Activated T-cell treated with anti-CD3 and anti-CD28 coated beads for 1 hour (primary cell): ENCODE results near the gene MPP2.
"Not testable (repeated sequence)": the region's sequence is repeated elsewhere in the genome, so short reads cannot be mapped to it uniquely, and the experiment has no call there.

Experiments used
- DNase-seq: peaks from one replicate; pipeline ENCODE4 v3.0.0-alpha.2; 2020; ENCODE audit warnings: low read depth

The MPP2 gene

DNA sequence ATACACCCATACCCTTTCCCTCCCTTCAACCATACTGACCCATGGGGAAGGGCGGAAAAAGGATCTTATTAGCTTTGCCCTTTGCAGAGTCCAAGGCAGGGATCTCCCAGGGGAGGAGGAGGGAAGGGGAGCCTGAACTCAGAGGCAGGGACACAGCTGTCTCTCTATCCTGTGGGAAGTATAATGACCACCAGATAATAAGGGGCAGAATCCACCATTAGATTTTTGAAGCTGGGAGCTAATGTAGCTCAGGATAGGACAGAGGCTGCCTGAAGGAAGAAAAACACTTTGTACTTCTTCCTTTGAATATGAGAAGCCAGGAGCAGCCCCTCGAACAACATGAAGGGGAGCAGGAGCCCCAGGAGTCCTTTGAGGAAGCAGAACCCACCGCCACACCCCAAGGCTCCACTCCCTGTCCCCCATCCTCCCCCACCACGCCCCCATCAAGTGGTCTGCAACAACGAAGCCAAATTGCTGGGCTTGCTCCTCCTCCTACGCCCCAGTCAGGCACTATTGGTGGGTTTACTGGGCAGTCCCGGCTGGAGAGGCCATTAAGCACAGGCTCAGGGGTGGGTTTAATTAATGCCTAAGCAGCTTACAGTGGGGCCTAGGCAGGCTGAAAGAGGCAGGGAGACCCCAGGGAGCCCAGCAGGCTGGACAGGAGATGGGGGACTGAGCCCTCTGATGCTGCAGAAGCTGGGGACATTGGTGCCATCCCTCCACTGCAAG, 5.3 kb downstream of the MPP2 start:
- no peak for DNase-seq

DNA sequence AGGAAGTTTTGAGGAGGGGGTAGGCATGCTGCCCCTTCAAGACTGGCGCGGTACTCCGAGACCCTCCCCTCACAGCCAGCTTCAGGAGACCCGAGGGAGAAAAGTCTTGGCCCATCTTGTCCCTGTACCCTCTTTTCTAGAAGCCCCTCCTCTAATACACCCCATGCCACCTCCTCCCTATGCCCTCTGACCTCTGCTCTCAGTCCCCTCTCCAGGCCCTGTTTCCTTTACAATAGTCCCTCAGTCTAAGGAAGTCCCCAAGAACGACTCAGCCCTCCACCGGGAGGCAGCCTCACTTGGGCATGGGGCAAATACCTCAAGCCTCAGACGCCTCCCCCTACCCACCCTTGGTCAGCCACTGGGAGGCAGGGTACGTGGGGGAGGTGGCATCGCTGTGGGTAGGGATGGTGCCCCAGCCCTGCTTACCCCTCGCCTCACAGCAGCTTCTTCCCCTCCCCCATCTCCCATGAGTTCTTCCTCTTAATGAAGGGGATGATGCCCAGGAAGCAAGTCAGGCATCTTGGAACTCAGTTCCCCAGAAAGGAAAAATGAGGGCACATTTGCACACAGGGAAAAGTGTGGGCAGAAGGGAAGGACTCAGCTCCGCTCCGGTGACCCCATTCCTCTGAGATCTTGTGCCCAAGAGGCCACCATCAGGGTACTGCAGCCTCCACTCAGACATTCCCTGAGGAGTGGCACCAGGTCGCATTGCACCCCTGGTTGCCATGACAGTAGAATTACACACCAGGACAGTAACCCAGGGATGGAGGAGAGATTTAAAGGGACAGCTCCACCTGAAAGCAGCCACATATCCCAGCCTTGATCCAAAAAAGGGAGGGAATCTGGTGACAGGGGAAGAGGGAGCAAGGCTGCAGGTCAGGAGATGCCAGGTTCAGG, 6.2 kb downstream of the MPP2 start:
- no peak for DNase-seq

DNA sequence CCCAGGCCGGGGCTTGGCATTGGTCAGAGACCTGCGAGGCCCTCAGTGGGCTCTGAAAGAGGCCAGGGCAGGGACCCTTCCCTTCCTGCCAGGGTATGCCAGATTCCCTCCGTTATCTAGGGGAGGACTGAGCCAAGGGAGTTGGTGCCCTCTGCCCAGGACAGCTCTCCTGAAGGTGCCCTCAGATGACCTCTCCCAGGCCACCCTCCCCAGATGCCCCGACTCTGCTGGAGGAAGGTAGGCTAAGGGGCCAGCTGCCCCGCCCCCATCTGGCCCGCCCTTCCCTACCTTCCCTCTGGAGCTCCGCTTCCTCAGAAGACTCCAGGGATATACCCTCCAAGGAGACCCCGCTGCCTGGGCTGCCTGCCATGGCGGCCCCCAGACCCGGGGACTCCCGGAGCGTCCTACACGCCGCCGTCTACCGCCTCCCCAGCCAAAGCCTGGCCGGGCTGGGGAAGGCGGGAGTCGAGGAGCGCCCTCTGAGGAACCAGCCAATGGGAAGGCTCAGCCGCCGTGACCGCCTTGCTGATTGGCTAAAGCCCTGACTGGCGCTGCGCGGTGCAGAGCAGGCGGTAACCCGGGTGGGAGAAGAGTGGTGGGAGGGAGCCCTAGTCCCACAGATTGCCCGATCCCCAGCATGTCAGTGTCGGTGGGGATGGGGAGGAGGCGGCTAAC, 7.0 kb downstream of the MPP2 start:
- DNase-seq, result peak; percentile 72

DNA sequence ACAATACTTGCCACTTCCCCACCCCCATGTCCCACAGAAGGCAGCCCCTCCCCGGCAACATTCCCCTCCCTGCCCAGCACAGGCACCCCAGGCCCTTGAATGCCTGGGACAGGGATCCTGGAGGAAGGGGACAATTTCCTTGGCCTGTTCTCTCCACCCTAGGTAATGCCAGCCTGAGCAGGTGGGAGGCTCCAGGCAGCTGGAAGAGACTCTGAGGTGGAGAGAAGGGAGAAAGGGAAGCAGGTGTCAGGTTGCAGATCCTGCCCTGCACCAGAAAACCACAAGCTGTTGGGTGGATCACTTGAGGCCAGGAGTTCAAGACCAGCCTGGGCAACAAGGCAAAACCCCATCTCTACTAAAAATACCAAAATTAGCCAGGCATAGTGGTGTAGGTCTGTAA, 8.9 kb downstream of the MPP2 start:
- no peak for DNase-seq

DNA sequence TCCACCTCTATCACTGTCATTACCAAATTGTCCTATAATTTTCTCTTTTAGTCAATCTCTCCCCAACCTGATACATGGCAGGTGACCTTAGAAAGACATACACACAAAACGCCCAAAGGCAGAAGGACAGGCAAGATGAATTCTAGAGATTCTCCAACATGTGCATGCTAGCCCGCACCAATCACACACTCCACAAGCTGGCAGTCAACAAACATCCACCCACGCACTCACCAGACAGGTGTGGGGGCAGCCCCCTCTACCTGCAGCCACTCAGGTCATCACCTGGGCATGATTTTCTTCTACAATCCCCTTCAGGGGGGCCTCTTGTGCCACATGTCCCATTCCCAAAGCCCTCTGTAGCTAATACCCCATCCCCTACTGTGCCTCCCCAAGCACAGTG, 9.5 kb downstream of the MPP2 start:
- no peak for DNase-seq

DNA sequence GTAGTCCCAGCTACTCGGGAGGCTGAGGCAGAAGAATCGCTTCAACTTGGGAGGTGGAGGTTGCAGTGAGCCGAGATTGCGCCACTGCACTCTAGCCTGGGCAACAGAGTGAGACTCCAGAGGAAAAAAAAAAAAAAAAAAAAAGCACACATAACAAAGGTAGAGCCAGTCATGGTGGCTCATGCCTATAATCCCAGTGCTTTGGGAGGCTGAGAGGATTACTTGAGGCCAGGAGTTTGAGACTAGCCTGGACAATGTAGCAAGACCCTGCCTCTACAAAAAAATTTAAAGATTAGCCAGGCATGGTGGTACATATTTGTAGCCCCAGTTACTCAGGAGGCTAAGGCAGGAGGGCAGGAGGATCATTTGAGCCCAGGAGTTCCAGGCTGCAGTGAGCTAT, 12.8 kb downstream of the MPP2 start:
- not testable (repeated sequence) for DNase-seq

DNA sequence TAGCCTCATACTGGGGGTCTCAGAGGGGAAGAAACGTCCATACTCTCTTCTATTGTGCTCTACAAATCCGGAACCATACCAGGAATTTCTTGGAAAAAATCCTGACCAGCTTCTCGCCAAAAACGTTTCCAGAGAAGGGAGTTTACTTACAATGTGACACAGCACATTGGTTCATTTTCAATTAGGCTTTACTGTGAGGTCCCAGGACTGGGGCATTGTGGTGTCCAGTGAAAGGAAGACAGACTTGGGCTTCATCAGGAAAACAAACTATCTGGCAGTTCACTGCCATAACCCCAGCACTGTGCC, 14.7 kb downstream of the MPP2 start:
- no peak for DNase-seq

DNA sequence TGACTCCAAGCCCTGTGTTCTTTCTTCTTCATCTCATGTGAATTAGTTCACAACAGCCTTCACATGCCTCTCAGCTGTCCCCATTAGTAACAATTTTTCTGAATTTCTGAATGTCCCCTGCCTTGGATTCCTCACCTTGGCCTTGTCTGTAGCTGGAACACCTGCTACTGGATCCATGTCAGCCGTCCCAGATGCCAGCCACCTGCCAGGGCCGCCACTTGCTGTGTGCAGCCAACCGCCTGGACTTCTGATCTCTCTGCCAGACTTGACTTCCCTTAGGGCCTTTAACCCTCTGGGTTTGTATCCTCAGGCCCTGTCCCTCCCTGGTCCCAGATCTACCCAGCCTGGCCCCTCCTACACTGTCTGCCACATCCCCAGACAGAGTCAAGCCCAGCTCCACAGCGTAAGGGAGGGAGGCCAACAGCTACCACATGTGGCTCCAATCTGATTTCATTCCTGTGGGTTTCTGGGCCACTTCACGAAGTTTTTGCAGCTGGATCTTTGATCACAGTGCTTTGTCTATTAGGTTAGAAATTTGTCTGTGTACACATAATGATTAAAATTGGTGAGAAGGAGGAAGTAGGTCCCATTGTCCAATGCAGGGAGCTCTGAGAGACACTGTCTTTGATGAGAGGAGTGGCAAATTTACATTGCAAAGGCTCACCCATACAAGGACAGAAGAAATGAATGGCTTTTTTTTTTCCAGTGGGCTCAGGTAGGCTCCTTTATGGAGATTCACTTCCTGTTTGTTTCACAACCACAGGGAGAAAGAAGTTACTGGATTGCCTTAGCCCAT, 15.3 kb downstream of the MPP2 start:
- no peak for DNase-seq

DNA sequence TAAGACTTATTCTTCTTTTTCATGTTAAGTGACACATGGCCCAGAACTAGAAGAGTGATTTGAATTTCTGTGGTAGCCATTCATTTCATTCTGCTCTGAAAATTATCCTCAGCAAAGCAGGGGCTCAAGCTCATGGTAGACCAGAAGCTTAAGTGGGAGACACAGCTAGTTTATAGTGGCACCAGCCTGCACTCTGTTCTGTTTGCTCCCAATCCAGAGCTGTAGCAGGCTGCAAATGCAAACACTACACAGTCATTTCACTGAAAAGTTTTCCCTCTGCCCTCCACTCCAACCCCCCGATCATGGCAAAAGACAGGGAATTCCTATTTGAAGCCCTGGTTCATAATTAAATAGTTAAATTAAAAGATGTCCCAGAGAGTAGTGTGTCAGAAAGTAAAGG, 17.1 kb downstream of the MPP2 start:
- no peak for DNase-seq

DNA sequence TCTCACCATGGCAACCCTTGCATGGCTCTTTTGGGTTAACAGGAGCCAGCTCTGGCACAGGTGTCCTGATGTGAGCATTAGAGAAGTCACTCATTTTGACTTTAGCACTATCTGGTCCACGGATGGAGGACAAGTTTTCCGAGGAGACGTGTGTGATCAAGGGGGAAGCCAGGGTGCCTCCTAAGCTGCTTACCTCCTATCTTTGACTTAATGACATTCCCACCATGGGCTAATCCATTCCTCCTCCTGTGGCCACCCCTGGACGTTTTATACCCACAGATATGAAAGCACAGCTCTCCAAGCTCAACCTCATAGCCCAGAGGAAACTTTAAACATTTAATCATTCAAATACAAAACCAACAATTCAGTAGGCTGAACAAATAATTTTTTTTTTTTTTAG, 18.8 kb downstream of the MPP2 start:
- no peak for DNase-seq

DNA sequence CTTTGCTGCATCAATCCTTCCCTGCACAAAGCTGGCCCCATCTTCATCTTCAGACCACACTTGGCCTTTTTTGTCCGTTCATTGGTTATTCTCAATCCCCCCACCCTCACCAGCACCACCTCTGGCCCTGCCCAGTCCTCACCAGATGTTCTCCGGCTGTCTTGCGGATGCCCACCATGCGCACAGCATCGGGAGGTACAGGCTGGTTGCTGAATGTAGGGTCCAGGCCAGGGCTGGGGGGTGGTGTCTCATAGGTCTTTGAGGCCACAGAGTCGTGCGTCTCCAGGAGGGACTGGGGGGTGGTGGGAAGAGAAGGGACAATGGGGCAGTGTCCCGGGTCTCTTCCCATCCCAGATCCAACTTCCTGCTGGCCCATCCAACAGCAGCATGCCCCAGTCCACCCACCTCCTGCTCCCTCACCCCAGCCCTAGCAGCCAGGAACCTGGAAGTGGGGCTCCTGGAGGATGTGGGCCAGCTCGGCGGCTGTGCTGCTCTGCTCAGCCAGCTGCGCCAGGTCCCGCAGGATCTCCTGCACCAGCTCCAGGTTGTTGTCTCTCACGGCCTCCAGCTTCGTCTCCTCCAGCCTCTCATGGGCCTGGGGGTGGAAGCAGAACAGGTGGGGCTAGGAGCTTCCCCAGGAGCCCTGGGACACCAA, 24.4 kb downstream of the MPP2 start:
- no peak for DNase-seq

DNA sequence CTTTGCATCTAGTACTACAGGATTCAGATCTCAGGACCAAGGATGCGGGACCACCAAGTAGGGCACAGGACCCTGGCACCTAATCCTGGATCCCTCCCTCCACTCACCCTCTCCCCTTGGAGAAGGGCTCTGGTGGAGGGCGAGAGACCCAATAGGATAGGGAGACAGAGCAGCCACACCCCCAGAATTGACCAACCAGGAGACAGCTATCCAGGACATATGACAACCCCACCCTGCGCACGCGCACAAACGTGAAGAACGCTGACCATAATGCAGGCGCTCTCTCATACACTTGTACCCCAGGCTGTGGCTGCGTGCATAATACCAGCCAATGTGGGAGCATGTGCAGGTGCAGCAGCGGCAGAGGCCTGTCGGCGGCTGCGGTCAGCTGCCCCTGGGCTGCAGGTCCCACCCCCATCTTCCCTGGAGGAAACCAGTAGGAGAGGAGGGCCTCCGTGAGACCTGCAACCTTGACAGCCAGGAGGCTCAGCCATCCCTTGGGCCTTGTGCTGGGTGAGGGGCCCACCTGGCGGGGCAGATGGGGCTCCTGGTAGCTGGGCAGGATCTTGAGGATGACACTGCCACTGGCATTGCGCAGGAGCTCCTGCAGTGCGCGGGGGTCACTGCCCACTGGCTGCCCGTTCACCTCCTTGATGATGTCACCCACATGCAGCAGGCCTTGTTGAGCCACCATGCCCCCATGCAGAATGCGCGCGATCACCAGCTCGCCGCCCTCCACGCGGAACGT, 25.4 kb downstream of the MPP2 start:
- DNase-seq, result no peak

DNA sequence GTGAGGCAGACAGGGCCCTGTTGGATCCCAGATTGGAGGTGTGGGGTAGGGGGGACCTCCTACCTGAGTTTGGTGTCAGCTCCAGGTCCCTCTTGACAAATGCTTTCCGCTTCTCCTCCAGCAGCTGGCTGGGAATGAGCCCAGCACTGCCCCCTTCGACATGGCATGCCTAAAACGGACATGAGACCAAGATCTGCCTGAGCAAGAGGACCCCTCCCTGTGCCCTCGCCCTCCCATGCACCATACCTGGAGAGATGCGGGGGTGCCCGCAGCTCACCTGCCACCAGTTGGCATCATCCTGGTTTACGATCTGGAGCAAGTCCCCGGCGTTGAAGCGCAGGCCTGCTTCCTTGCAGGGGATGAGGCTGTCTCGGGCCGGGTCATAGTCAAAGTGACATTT, 26.2 kb downstream of the MPP2 start:
- no peak for DNase-seq

DNA sequence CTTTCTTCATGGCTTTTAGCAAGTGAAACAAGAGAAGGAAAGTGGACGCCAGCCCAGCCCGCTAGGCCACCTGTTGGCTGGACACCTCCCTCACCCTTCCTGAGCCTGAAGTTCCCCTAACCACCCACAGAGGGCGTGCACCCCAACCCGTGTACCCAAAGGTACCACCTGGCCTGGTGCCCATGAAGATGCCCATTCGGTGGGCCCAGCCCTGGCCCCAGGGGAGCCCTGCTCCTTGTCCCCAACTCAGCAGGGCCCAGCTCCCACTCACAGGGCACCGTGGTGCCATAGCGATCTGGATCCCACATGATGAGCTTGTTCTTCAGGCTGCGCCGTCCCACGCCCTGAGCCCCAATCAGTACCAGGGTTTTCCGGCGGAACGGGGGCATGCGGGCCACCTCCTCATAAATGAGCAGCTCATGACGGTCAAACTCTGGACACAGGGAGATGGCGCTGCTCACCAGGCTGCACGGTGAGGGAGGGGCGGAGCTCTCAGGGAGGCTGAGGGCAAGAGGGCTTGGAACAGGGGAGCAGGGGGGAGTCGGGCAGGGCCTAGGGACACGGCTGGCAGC, 26.8 kb downstream of the MPP2 start:
- peak; percentile 21 for DNase-seq

DNA sequence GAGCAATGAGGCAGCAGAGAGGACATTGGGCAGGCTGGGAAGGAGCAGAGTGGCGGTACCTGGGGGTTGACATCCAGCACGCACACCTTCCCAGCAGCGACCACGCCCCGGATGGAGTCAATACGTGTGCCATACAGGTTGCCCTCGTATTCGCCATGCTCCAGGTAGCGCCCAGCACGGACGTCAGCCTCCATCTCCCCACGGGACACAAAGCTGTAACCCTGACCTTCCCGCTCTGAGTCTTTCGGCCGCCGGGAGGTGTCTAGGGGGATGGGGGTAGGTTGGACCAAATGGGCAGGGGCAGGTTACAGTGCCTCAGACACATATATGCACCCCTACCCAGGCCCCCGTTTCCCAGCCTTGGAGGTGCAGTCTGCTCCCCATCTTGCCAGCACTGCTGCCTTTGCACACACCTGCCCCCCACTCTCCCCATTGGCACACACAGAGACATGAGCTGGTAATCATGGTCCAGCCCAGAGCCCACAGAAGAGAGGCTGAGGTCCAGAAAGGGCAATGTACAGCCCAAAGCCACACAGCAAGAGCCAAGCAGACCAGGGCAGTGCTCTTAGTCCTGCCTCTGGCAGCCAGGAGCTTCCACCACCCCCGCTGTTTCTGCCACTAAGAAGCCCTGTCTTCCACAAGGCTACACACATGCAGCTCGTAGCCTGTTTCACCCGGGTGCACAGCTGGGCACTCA, 27.5 kb downstream of the MPP2 start:
- no peak for DNase-seq

DNA sequence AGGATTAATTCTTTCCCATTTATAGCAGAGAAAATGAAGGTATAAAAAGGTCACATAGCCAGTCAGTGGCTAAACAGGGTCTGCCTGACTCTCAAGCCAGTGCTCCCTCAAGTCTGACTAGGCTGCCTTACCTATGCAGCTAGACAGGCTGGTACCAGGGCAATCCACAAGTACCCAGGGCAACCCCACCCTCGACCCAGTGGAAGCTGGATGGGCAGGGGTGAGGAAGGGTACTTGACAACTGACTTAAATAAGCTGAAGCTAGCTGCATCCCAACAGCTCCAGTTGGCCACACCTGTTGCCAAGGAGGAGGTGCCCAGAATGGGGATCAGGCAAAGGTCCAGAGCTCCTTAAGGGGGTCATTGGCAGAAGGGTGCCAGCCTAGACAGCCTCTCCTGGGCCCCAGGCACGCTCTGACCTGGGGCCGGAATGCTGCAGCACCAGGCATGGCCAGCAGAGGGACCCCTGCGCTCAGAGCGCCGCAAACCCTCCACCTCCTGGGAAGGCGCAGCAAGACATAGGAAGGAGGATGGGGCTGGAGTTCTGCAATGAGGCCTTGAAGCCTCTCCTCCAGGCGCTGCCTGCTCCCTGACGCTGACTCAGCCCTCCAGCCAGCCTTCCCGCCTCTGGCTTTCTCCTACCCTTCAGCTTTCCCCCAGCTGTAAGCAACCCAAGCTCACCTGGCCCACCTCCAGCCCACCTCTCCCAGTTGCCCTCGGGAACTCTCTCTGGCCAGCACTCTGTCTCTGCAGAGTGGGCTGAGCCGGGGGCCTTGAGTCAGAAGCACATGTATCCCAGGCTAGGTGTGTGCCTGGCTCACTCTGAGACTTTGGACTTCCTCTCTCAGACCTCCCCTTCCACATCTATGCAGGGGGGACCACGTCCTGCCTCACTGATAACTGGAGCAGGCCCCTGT, 28.8 kb downstream of the MPP2 start:
- peak; percentile 61 for DNase-seq

DNA sequence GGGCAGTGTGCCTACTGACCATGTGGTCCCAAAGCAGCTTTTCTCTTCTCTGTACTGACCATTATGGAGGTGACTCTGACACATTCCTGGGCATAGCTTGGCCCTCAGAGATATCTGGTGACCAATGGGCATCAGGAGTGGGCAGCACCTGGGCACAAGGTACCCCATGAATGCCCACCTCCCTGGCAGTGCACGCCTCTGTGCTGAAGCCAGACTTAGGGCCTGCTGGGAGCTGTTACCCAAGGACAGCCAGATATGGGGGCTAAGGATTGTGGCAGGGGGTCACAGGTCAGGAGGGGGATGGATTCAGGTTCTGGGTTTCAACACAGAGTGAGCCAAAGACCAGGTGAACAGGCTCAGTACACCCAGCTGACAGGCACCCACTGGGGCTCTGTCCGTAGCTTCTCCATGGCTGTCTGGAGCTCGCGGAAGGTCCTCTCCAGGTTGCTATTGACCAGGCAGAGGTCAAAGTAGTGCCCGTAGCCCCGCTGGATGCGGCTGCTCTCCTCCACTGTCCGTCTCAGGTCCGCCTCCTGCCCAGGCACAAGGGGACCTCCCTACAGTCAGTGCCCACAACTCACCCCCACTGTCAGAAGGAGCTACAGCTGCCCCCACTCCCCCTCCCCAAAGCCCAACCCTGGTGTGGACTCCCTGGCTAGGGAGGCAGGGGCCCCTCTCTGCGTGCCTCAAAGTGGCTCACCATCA, 29.7 kb downstream of the MPP2 start:
- DNase-seq, result no peak

DNA sequence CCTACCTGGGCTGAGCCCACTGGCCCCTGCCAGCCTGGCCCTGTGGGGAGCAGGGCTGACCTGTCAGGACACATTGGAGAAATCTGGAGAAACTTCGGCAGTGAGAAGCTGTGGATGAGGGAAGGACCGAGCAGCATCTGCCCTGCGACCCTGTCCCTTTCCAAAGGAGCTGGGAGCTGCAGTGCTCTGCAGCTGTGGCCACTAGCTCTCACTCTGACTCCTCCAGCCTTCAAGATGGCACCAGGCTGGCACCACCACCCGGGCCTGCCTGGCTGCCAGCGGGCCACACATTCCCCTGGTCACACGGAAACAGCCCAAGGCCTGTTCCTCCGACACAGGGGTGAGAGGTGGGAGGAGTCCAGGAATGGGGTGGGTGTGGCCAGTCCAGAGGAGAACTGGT, 30.3 kb downstream of the MPP2 start:
- no peak for DNase-seq
